ENCODE data around the gene PGBD4.

PGBD4 gene

GRCh38 chr15:34124651-34125050, 22.8 kb downstream of the PGBD4 start:
- TF ChIP-seq, protein P1, sequence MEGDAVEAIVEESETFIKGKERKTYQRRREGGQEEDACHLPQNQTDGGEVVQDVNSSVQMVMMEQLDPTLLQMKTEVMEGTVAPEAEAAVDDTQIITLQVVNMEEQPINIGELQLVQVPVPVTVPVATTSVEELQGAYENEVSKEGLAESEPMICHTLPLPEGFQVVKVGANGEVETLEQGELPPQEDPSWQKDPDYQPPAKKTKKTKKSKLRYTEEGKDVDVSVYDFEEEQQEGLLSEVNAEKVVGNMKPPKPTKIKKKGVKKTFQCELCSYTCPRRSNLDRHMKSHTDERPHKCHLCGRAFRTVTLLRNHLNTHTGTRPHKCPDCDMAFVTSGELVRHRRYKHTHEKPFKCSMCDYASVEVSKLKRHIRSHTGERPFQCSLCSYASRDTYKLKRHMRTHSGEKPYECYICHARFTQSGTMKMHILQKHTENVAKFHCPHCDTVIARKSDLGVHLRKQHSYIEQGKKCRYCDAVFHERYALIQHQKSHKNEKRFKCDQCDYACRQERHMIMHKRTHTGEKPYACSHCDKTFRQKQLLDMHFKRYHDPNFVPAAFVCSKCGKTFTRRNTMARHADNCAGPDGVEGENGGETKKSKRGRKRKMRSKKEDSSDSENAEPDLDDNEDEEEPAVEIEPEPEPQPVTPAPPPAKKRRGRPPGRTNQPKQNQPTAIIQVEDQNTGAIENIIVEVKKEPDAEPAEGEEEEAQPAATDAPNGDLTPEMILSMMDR (IDR thresholded peaks at IDR 0.05; ENCODE audit: low read depth, low read length) = no peak
- H3K4me3 ChIP-seq (ENCODE audit: low read depth, low read length) = no peak overlapping the region

DNA sequence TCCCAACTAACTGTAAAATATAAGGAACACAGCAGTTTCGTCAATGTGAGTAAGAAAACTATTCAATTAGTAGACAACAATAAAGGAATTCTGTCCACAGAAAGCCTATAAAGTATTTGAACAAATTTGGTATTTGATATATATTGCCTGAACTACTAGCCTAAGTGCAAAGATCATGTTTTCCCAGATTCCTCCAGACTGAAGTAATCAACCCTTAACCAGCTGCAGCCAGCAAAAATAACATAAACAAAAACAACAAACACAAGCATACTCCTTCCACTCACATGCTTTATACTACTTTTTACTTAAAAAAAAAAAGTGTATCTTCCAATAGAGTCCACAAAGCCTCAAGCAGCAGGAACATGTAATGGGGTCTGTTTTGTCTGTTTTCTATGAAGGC, 24.1 kb downstream of the PGBD4 start:
- no peak overlapping the region for H3K4me3 ChIP-seq (ENCODE audit: low read depth, low read length)
- TF ChIP-seq, protein P1 (IDR thresholded peaks at IDR 0.05; ENCODE audit: low read depth, low read length) = no peak

DNA sequence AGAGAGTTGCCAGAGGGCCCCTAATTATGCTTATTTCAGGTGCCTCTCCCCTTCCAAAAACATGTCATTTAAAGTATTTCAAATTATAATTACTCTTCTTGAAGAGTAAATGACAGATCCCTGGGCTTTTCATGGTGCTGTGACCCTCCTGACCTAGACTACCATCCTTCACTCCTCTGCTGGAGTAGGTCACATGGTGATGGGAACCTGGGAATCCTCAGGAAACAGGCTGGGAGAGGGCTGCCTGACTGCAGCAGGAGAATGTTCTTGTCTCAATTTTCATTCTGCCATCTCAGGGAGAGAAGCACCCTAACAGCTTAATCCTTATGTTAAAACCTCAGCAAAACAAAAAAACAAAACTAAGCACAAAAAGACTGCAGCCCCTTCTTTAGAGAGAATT, 24.6 kb downstream of the PGBD4 start:
- H3K4me3 ChIP-seq (ENCODE audit: low read depth, low read length) = no peak overlapping the region
- TF ChIP-seq, protein P1 (IDR thresholded peaks at IDR 0.05; ENCODE audit: low read depth, low read length) = no peak

DNA sequence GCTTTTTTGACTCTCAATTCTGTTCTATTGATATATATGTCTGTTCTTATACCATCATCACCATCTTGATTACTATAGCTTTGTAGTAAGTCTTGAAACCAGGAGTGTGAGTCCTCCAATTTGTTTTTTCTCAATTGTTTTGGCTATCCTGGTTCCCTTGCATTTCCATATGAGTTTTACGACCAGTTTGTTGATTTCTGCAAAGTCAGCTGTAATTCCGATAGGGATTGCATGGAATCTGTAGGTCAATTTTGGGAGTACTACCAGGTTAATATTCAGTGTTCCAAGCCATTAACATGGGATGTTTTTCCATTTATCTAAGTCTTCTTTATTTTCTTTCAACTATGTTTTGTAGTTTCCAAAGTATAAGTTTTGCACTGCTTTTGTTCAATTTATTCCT, 27.0 kb downstream of the PGBD4 start:
- TF ChIP-seq, protein P1 (IDR thresholded peaks at IDR 0.05; ENCODE audit: low read depth, low read length) = no peak
- H3K4me3 ChIP-seq (ENCODE audit: low read depth, low read length) = no peak overlapping the region

DNA sequence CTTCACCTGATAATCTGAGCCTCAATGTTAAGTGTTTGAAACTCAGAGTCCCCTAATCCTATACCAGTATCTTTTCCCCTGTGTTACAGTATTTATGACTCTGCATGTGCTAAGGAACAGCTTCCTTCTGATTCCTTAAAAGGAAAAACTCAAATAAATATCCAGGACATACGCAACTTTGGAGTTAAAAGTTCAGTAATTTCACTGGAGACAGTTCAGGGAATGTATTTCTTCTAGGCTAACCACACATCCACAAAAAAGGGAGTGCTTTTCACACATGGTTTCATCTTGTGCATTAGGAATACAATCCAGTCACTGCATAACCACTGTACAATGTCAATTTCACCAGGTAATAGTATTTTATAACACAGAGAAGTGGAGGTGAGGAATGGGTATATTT, 31.0 kb downstream of the PGBD4 start:
- H3K4me3 ChIP-seq (ENCODE audit: low read depth, low read length) = no peak overlapping the region
- TF ChIP-seq, protein P1 (IDR thresholded peaks at IDR 0.05; ENCODE audit: low read depth, low read length) = no peak

- TF ChIP-seq, protein P1 (IDR thresholded peaks at IDR 0.05; ENCODE audit: low read depth, low read length) = no peak
Observed at GRCh38 chr15:34133511-34133910, 31.6 kb downstream of the PGBD4 start.

GRCh38 chr15:34147371-34148140, 45.7 kb downstream of the PGBD4 start:
- H3K4me3 ChIP-seq (ENCODE audit: low read depth, low read length) = no peak overlapping the region
- TF ChIP-seq, protein P1 (IDR thresholded peaks at IDR 0.05; ENCODE audit: low read depth, low read length) = no peak

More at GRCh38 chr15:34133511-34133910, 31.6 kb downstream of the PGBD4 start:
- no peak overlapping the region for H3K4me3 ChIP-seq (ENCODE audit: low read depth, low read length)

All from WI38 (cell line).